HCT116 (cell line): ENCODE data around the gene FCER2.

ENCODE experiments used
- CEBPB ChIP-seq: IDR thresholded peaks from 2 replicates; pipeline ENCODE4 v1.6.1; 2012; ENCODE audit warnings: low read depth
- RAD21 ChIP-seq: IDR thresholded peaks from 2 replicates; pipeline ENCODE4 v1.6.1; 2012; ENCODE audit warnings: low read depth, mild to moderate bottlenecking

DNA sequence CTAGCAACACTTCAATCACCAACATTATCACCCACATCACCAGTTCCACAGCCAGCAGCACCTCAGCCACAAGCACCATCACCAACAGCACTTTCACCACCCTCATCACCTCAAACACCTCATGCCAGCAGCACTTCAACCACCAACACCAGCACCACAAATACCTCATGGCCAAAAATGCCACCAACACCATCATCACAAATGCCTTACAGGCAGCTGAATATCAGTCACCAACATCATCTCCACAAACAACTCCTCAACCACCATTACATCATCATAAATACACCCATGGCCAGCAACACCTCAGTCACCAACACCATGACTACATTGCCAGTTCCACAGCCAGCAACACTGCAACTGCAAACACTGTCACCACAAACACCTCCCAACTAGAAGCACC lies 10.4 kb downstream of the FCER2 start:
- TF ChIP-seq CEBPB (no peak), RAD21 (no peak)
